T47D (cell line): ENCODE measurements around the gene ZDHHC19.

ENCODE experiments used
- DNase-seq, 2 experiments: peaks; one replicate each; pipeline versions ENCODE4 v3.0.0 to v3.0.0-alpha.2; 2011 to 2012; ENCODE audit warnings: low read depth in 1 of 2, low spot score in 1 of 2
- JUND ChIP-seq: IDR thresholded peaks from 2 replicates; pipeline ENCODE4 v1.6.1; 2012; ENCODE audit warnings: low read depth
- in situ Hi-C: cut with HindIII; loops from 2 replicates; pipeline ENCODE4 v1.10.0; 2016; ENCODE audit warnings: low sequenced_read_pairs, low pct_unique_long_range_greater_than_20kb

Gene ZDHHC19

GRCh38 chr3:196236223-196236622, 25.0 kb upstream of the ZDHHC19 start:
- no peak for DNase-seq
- in situ Hi-C loops, result no loop called here
- no peak for TF ChIP-seq JUND

GRCh38 chr3:196235452-196236122, 24.4 kb upstream of the ZDHHC19 start:
- in situ Hi-C loops, result no loop called here
- TF ChIP-seq JUND, result no peak
- DNase-seq, result no peak

GRCh38 chr3:196232882-196233251, 21.7 kb upstream of the ZDHHC19 start:
- in situ Hi-C loops, result no loop called here
- DNase-seq, result no peak
- TF ChIP-seq JUND, result no peak

DNA sequence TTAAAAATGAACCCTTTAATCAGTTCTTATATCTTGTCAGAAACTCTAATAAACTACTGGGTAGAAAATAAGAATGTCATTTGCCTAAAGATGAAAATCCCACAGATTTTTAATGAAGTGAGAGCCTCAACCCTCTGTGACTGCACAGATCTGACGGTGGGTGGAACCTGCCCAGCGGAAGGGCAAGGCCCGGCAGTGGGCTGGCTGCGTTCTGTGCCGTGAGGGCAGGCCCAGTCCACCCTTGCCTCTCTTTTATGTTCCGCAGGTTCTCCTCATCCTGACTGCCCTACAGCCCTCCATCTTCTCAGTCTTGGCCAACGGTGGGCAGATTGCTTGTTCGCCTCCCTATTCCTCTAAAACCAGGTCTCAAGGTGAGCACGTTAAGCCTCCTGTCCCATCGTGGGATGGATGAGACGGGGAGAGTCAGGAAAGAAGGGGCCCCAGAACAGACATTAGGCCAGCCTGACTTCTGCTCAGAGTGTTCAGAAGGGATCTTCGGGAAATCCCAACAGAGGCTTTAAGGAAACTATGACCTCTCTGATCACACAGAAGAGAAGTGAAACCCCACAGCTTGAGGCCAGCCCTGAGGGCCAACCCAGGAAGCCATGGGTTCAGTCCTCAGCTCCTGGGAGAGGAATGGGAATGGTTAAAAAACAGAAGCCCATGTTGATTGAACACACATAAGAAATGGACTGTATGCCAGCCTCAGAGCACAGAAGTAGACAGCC, 21.1 kb upstream of the ZDHHC19 start:
- TF ChIP-seq JUND, result no peak
- in situ Hi-C loops, result no loop called here
- no peak for DNase-seq

- no peak for DNase-seq
- in situ Hi-C loops, result no loop called here
- TF ChIP-seq JUND, result no peak
Measured at GRCh38 chr3:196227629-196228493, 16.7 kb upstream of the ZDHHC19 start.

DNA sequence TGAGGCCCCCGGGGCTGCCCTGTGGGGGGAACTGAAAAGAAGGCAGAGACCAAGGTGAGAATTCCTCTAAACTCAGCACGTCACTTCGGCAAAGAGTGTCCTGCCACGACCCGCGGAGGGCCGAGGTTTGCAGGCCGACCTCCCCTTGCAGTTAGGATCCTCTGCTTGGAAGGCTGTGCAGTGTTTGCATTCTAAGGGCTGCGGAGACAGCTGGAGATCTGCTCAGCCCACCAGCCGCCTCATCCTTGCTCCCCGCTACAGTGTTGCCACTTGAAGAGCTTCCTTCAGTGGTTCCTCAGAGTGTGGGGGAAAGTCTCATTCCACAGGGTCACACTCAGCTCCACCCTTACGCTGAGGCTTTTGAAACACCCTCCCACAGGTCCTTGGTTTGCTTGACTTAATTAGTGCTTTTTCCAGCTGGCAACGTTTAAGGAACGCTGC, 15.9 kb upstream of the ZDHHC19 start:
- DNase-seq, result no peak
- in situ Hi-C loops, result no loop called here

GRCh38 chr3:196225763-196226364, 14.7 kb upstream of the ZDHHC19 start:
- in situ Hi-C loops, result no loop called here
- no peak for TF ChIP-seq JUND
- DNase-seq, result no peak

More for the DNA sequence above, 15.9 kb upstream of the ZDHHC19 start:
- TF ChIP-seq JUND, result no peak

- no peak for TF ChIP-seq JUND
- DNase-seq, result no peak
- in situ Hi-C loops, result no loop called here
Measured at GRCh38 chr3:196225086-196225485, 13.9 kb upstream of the ZDHHC19 start.

DNA sequence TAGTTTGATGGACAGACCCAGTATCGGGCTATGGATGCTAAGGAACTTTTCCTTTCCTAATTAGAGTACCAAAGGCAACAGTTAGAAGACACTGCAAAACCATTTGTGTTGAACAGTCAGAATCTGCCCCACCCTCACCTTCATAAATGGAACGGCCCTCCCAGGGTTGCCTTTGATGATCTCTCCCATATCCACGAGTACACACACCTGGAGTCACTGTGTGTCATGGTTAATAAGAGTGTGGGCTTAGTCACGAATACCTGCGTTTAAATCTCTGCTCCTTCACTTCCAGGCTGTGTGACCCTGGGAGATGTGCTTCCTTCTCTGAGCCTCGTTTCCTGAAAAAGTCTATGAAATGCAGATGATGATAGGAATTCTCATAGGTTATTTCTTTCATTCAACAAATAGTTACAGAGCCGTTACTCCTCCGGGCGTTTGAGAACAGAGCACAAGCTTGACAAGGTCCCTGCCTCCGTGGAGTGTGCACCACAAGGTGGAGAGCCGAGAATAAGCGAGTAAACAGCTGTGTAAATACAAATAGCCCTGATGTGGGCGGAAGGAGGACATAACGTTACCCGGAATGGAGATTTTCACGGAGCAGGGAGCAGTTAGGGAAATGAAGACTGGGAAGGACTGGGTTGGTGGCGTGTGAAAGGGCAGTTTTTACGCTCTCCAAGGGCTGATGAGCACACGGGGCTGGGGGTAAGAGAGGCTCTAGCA, 11.8 kb upstream of the ZDHHC19 start:
- peak in 1 of 2 experiments; percentile 67 for DNase-seq
- no peak for TF ChIP-seq JUND
- in situ Hi-C loops, result no loop called here

GRCh38 chr3:196220991-196221390, 9.8 kb upstream of the ZDHHC19 start:
- DNase-seq, result no peak
- in situ Hi-C loops, result no loop called here
- no peak for TF ChIP-seq JUND

- no peak for DNase-seq
- in situ Hi-C loops, result no loop called here
- no peak for TF ChIP-seq JUND
Measured at GRCh38 chr3:196220587-196220986, 9.4 kb upstream of the ZDHHC19 start.

DNA sequence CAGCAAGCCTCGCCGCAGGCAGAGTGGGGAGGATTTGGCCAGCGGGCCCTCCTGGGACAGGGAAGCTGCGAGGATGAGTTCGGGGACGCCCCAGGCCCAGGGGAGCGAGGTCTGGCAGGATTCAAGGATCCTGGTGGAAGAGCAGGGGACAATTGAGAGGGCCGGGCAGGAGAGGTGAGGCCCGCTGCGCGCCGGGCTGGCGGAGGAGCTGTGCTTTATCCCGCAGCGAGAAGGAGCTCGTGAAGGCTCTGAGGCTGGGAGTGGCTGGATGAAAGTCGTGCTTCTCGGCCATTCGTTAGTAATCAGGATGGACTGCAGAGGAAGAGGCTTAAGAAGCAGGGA, 8.7 kb upstream of the ZDHHC19 start:
- DNase-seq, result no peak
- no peak for TF ChIP-seq JUND
- in situ Hi-C loops, result no loop called here
